SK-N-SH (cell line): Measurements from ENCODE around the gene MTCL1. TPM values are rescaled to one million over a fixed set of nuclear protein-coding genes. Genes with fewer than 3 reads are reported as not detected.

Experiments used
- CTCF ChIA-PET: fragments of 300-600, 350-600 bp; formaldehyde crosslinking; extraction: SDS; loops from one replicate; lab custom pipeline; 2021; lab: Yijun Ruan, JAX
- POLR2A ChIA-PET: fragments of 350-600 bp; sonication (Branson Sonifier 250); formaldehyde crosslinking; extraction: SDS; loops from one replicate; lab custom pipeline; 2020; ENCODE audit warnings: antibody characterized with exemption, inconsistent platforms; lab: Yijun Ruan, JAX
- DNase-seq: peaks from one replicate; pipeline ENCODE4 v3.0.0; 2012
- H2AFZ ChIP-seq: fragments of 200-600 bp; sonication (generic); 2 replicates; pipeline ENCODE4 v1.8.1; 2016; ENCODE audit warnings: antibody characterized with exemption, mild to moderate bottlenecking, low read depth
- H3F3A ChIP-seq: fragments of 200-600 bp; sonication (generic); replicated peaks from 2 replicates; pipeline ENCODE3; 2016; ENCODE audit warnings: antibody characterized with exemption, mild to moderate bottlenecking; ENCODE audit not compliant: insufficient read depth
- H3K27ac ChIP-seq, 2 experiments: fragments of 200-500 bp in 1 of 2; fragments of 200-600 bp in 1 of 2; sonication (Bioruptor generic) in 1 of 2; sonication (generic), shearing (Covaris generic) in 1 of 2; 2 replicates each; pipeline versions ENCODE4 v1.5.1 to v1.6.1; 2014 to 2016; ENCODE audit warnings: low read depth in 2 of 2, inconsistent platforms in 1 of 2, low read length in 1 of 2, mild to moderate bottlenecking in 1 of 2, mixed read lengths in 1 of 2
- H3K27me3 ChIP-seq: fragments of 200-600 bp; sonication (generic), shearing (Covaris generic); 2 replicates; pipeline ENCODE4 v1.6.1; 2016; ENCODE audit warnings: mixed run types; ENCODE audit not compliant: insufficient read depth
- H3K36me3 ChIP-seq, 2 experiments: fragments of 200-500 bp in 1 of 2; fragments of 200-600 bp in 1 of 2; sonication (Bioruptor generic) in 1 of 2; sonication (generic) in 1 of 2; replicated peaks in 1 of 2; 2 replicates each; pipeline versions ENCODE3 to v1.5.1; 2014 to 2016; ENCODE audit warnings: low read length in 1 of 2, mild to moderate bottlenecking in 1 of 2; ENCODE audit not compliant: insufficient read depth in 2 of 2, control insufficient read depth in 1 of 2
- H3K4me1 ChIP-seq, 2 experiments: fragments of 200-500 bp in 1 of 2; fragments of 200-600 bp in 1 of 2; sonication (Bioruptor generic) in 1 of 2; sonication (generic), shearing (Covaris generic) in 1 of 2; 2 replicates each; pipeline versions ENCODE4 v1.5.1 to v1.6.1; 2014 to 2016; ENCODE audit warnings: low read depth in 1 of 2, low read length in 1 of 2, mixed run types in 1 of 2; ENCODE audit not compliant: insufficient read depth in 2 of 2, control insufficient read depth in 1 of 2
- H3K4me2 ChIP-seq: fragments of 200-600 bp; sonication (generic), shearing (Covaris generic); 2 replicates; pipeline ENCODE4 v1.6.1; 2017; ENCODE audit warnings: mixed run types
- H3K4me3 ChIP-seq, 2 experiments: fragments of 200-500 bp in 1 of 2; fragments of 200-600 bp in 1 of 2; sonication (Bioruptor generic) in 1 of 2; sonication (generic), shearing (Covaris generic) in 1 of 2; 2 replicates each; pipeline versions ENCODE4 v1.5.1 to v1.8.1; 2014 to 2016; ENCODE audit warnings: low read depth in 2 of 2, inconsistent platforms in 1 of 2, low read length in 1 of 2, mild to moderate bottlenecking in 1 of 2, mixed read lengths in 1 of 2, moderate library complexity in 1 of 2
- H3K79me2 ChIP-seq: fragments of 200-600 bp; sonication (generic); 2 replicates; pipeline ENCODE4 v1.8.1; 2017; ENCODE audit warnings: mild to moderate bottlenecking; ENCODE audit not compliant: insufficient read depth
- H3K9ac ChIP-seq: fragments of 200-600 bp; sonication (generic); 2 replicates; pipeline ENCODE4 v1.6.1; 2017; ENCODE audit warnings: mixed run types
- H3K9me2 ChIP-seq: fragments of 200-600 bp; sonication (generic); 2 replicates; pipeline ENCODE4 v1.6.1; 2017; ENCODE audit warnings: mixed run types
- H3K9me3 ChIP-seq: fragments of 200-600 bp; sonication (generic); 2 replicates; pipeline ENCODE4 v1.6.1; 2017; ENCODE audit warnings: mixed run types, mild to moderate bottlenecking, moderate library complexity
- H4K20me1 ChIP-seq: fragments of 200-600 bp; sonication (generic); 2 replicates; pipeline ENCODE4 v1.6.1; 2017; ENCODE audit warnings: mild to moderate bottlenecking, mixed run types; ENCODE audit not compliant: insufficient read depth
- CHD2 ChIP-seq: fragments of 150-350 bp; IDR thresholded peaks from 2 replicates; pipeline ENCODE4 v1.6.1; 2018; ENCODE audit warnings: low read length; ENCODE audit not compliant: partially characterized antibody
- ELF1 ChIP-seq: IDR thresholded peaks from 2 replicates; pipeline ENCODE4 v1.4.0; 2012
- FOXJ3 ChIP-seq: sonication (generic); formaldehyde crosslinking; IDR thresholded peaks from 2 replicates; pipeline ENCODE4 v1.5.1; 2020; ENCODE audit warnings: mild to moderate bottlenecking, missing genetic modification reagents
- FOXM1 ChIP-seq: IDR thresholded peaks from 2 replicates; pipeline ENCODE4 v1.4.0; 2012; ENCODE audit warnings: low read depth, mild to moderate bottlenecking
- GABPA ChIP-seq: IDR thresholded peaks from 2 replicates; pipeline ENCODE4 v1.4.0; 2012; ENCODE audit warnings: low read depth, mild to moderate bottlenecking
- GATA2 ChIP-seq: sonication (generic); formaldehyde crosslinking; IDR thresholded peaks from 2 replicates; pipeline ENCODE4 v1.5.0; 2020; ENCODE audit warnings: mild to moderate bottlenecking, missing genetic modification reagents
- JUND ChIP-seq: IDR thresholded peaks from 2 replicates; pipeline ENCODE4 v1.4.0; 2012
- MEF2A ChIP-seq: IDR thresholded peaks from 2 replicates; pipeline ENCODE4 v1.4.0; 2012; ENCODE audit warnings: low read depth, borderline replicate concordance
- NFIC ChIP-seq: IDR thresholded peaks from 2 replicates; pipeline ENCODE4 v1.4.0; 2012; ENCODE audit warnings: borderline replicate concordance
- PBX3 ChIP-seq: IDR thresholded peaks from 2 replicates; pipeline ENCODE4; 2012
- POLR2AphosphoS5 ChIP-seq: IDR thresholded peaks from 2 replicates; pipeline ENCODE4 v1.6.1; 2012; ENCODE audit warnings: low read depth, low read length
- RAD21 ChIP-seq: IDR thresholded peaks from 2 replicates; pipeline ENCODE4 v1.6.1; 2012; ENCODE audit warnings: mild to moderate bottlenecking, low read length
- SIN3A ChIP-seq: IDR thresholded peaks from 2 replicates; pipeline ENCODE4 v1.6.1; 2012; ENCODE audit warnings: low read depth, mild to moderate bottlenecking, low read length, moderate library complexity, borderline replicate concordance
- SMC3 ChIP-seq: IDR thresholded peaks from 2 replicates; pipeline ENCODE4 v1.6.1; 2012; ENCODE audit warnings: low read depth, low read length, improper control_type of control experiment
- TCF12 ChIP-seq: IDR thresholded peaks from 2 replicates; pipeline ENCODE4 v1.4.0; 2012
- TEAD4 ChIP-seq: IDR thresholded peaks from 2 replicates; pipeline ENCODE4 v1.4.0; 2012; ENCODE audit warnings: mild to moderate bottlenecking, borderline replicate concordance; ENCODE audit not compliant: insufficient read depth
- YY1 ChIP-seq: IDR thresholded peaks from 2 replicates; pipeline ENCODE4 v1.4.0; 2012; ENCODE audit warnings: low read depth, mild to moderate bottlenecking
- WGBS: methylation state at CpG from one replicate; pipeline ENCODE4 v1.1.6; 2017; ENCODE audit warnings: low lambda C conversion rate; 5-methylcytosine and 5-hydroxymethylcytosine counted together
- polyA plus RNA-seq, 3 experiments: library from polyadenylated mRNA; depleted of rRNA; stranded (reverse); fragments of >200 nt; gene quantifications; 2 replicates each; pipeline ENCODE4 v1.2.3, GENCODE V29; 2012
- TF ChIP-seq, protein P1 (sequence below): IDR thresholded peaks from 2 replicates; pipeline ENCODE4 v1.4.0; 2012; ENCODE audit warnings: low read depth, borderline replicate concordance
- TF ChIP-seq, protein P2 (sequence below): fragments of 200-600 bp; sonication (generic); IDR thresholded peaks from 2 replicates; pipeline ENCODE4 v1.6.1; 2017; ENCODE audit warnings: antibody characterized with exemption, mild to moderate bottlenecking, moderate library complexity
- TF ChIP-seq, protein P3 (sequence below): fragments of 150-350 bp; IDR thresholded peaks from 2 replicates; pipeline ENCODE4 v1.6.1; 2017; ENCODE audit warnings: antibody characterized with exemption, low read length, low read depth, borderline replicate concordance

MTCL1 gene
- polyA plus RNA-seq, 1 of the 3 experiments (the other 2 are of a cell fraction) = 33.5 TPM

GRCh38 chr18:8799596-8800441, 94.5 kb downstream of the MTCL1 start:
- no peaks in the 10 kb centered on the region for H3K9me3 ChIP-seq
- H3K79me2 ChIP-seq = peaks cover 18% of the 10 kb centered on the region
- 81% methylated on average over 28 of the region's 29 CpGs for WGBS
- no peak overlapping the region for H3K4me3 ChIP-seq
- peaks cover 31% of the 10 kb centered on the region for H3F3A ChIP-seq
- peak overlapping the region; percentile 74 to 88 for H3K27ac ChIP-seq
- peaks cover 43 to 56% of the 10 kb centered on the region in 2 experiments for H3K4me1 ChIP-seq
- no peaks in the 10 kb centered on the region for H4K20me1 ChIP-seq
- ChIA-PET POLR2A (interaction anchor here (1.1 to 3.0 kb wide), 2 partner anchors 8 to 34 kb away, joined by 5 to 19 read pairs; no protein-coding TSS in a partner anchor), CTCF (interaction anchor here (0.6 to 2.1 kb wide), 6 partner anchors 8 to 604 kb away, joined by 3 to 6 read pairs (median 4); partner anchors contain the start of gene MTCL1)
- TF ChIP-seq POLR2AphosphoS5 = no peak
- TF ChIP-seq FOXM1 = no peak
- TF ChIP-seq GABPA = no peak
- TF ChIP-seq YY1 = no peak
- no peak for TF ChIP-seq SIN3A
- no peak for TF ChIP-seq FOXJ3 (CRISPR knock-in tag)
- TF ChIP-seq, protein P1, sequence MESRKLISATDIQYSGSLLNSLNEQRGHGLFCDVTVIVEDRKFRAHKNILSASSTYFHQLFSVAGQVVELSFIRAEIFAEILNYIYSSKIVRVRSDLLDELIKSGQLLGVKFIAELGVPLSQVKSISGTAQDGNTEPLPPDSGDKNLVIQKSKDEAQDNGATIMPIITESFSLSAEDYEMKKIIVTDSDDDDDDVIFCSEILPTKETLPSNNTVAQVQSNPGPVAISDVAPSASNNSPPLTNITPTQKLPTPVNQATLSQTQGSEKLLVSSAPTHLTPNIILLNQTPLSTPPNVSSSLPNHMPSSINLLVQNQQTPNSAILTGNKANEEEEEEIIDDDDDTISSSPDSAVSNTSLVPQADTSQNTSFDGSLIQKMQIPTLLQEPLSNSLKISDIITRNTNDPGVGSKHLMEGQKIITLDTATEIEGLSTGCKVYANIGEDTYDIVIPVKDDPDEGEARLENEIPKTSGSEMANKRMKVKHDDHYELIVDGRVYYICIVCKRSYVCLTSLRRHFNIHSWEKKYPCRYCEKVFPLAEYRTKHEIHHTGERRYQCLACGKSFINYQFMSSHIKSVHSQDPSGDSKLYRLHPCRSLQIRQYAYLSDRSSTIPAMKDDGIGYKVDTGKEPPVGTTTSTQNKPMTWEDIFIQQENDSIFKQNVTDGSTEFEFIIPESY = no peak
- H3K9ac ChIP-seq = peak overlapping the region; percentile 39; the same call in 1 of the 2 replicates
- H2AFZ ChIP-seq = 0 out of 2 replicates have a peak overlapping the region, but pooled peaks have one; percentile 7
- no peak for DNase-seq
- H3K9me2 ChIP-seq = no peaks in the 10 kb centered on the region
- H3K4me2 ChIP-seq = peak overlapping the region; percentile 52
- peaks cover 22 to 54% of the 10 kb centered on the region in 2 experiments for H3K36me3 ChIP-seq
- no peaks in the 10 kb centered on the region for H3K27me3 ChIP-seq

DNA sequence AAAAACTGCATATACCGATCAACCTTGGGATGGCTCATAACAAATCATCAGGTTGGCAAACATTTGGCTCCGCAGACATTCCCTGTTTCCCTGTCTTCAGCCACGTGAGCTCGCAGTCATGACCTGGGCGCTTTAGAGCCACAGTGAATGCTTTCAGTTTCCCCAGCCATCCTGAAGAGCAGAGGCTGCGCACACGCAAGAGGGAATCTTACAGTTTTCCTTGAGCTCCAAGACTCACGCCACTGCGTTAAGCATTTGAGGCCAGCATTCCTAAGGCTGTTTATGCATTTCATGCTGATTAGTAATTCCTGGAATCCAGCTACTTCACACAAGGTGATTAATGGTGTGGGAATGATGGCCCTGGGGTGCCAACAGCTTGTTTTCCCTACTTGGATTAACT, 95.1 kb downstream of the MTCL1 start:
- Histone ChIP-seq H3K4me1 (peaks cover 37 to 50% of the 10 kb centered on the region in 2 experiments), H3K4me2 (peak overlapping the region; percentile 52), H2AFZ (0 out of 2 replicates have a peak overlapping the region, but pooled peaks have one; percentile 7), H3K79me2 (peaks cover 18% of the 10 kb centered on the region), H3K36me3 (peaks cover 22 to 58% of the 10 kb centered on the region in 2 experiments), H3K9me3 (no peaks in the 10 kb centered on the region), H3K4me3 (no peak overlapping the region), H4K20me1 (no peaks in the 10 kb centered on the region), H3K27me3 (no peaks in the 10 kb centered on the region), H3K27ac (peak overlapping the region; percentile 74 to 88; a peak in 3 of 4 replicates), H3F3A (peaks cover 28% of the 10 kb centered on the region), H3K9me2 (no peaks in the 10 kb centered on the region), H3K9ac (peak overlapping the region; percentile 39; the same call in 1 of the 2 replicates)
- ChIA-PET CTCF (interaction anchor here (0.6 to 2.1 kb wide), 5 partner anchors 145 to 603 kb away, joined by 3 to 6 read pairs (median 3); no protein-coding TSS in a partner anchor), POLR2A (no interaction called here)
- 31% methylated on average over 4 of the region's 9 CpGs for WGBS
- DNase-seq = no peak
- TF ChIP-seq CHD2 = no peak
- TF ChIP-seq, protein P2, sequence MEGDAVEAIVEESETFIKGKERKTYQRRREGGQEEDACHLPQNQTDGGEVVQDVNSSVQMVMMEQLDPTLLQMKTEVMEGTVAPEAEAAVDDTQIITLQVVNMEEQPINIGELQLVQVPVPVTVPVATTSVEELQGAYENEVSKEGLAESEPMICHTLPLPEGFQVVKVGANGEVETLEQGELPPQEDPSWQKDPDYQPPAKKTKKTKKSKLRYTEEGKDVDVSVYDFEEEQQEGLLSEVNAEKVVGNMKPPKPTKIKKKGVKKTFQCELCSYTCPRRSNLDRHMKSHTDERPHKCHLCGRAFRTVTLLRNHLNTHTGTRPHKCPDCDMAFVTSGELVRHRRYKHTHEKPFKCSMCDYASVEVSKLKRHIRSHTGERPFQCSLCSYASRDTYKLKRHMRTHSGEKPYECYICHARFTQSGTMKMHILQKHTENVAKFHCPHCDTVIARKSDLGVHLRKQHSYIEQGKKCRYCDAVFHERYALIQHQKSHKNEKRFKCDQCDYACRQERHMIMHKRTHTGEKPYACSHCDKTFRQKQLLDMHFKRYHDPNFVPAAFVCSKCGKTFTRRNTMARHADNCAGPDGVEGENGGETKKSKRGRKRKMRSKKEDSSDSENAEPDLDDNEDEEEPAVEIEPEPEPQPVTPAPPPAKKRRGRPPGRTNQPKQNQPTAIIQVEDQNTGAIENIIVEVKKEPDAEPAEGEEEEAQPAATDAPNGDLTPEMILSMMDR = no peak
- TF ChIP-seq SMC3 = no peak
- peak; percentile 86 for TF ChIP-seq JUND
- no peak for TF ChIP-seq FOXM1
- TF ChIP-seq, protein P3, sequence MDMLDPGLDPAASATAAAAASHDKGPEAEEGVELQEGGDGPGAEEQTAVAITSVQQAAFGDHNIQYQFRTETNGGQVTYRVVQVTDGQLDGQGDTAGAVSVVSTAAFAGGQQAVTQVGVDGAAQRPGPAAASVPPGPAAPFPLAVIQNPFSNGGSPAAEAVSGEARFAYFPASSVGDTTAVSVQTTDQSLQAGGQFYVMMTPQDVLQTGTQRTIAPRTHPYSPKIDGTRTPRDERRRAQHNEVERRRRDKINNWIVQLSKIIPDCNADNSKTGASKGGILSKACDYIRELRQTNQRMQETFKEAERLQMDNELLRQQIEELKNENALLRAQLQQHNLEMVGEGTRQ = no peak
- 0 out of 2 replicates have a peak, but pooled peaks have one; percentile 17 for TF ChIP-seq SIN3A
- TF ChIP-seq NFIC = peak; percentile 83
- TF ChIP-seq MEF2A = no peak
- no peak for TF ChIP-seq GATA2 (CRISPR knock-in tag)
- no peak for TF ChIP-seq FOXJ3 (CRISPR knock-in tag)
- TF ChIP-seq GABPA = no peak
- peak; percentile 78 for TF ChIP-seq PBX3
- TF ChIP-seq POLR2AphosphoS5 = peak; percentile 65; the same call in 1 of the 2 replicates
- no peak for TF ChIP-seq ELF1
- TF ChIP-seq RAD21 = no peak
- TF ChIP-seq TEAD4 = peak; percentile 84; the same call in 1 of the 2 replicates
- TF ChIP-seq TCF12 = peak; percentile 69
